ENCODE measurements around the gene GOLGA7B.

Gene GOLGA7B

GRCh38 chr10:97905276-97905675 lies 55.6 kb downstream of the GOLGA7B start:
- no peak overlapping the region for H3K18ac ChIP-seq (ENCODE audit: low read length)
- H3K14ac ChIP-seq (ENCODE audit: low read length) = no peak overlapping the region
- H4K8ac ChIP-seq (ENCODE audit: low read depth, low read length) = no peak overlapping the region
- no peak overlapping the region for H3K9ac ChIP-seq (ENCODE audit: low read depth, low read length, poor library complexity)
- H3K27ac ChIP-seq (replicated peaks; ENCODE audit: low read length) = no peak overlapping the region
- H3K36me3 ChIP-seq (replicated peaks in 1 of 2; ENCODE audit: control insufficient read depth in 2 of 2, insufficient read depth in 2 of 2, low read length in 2 of 2) = no peaks in the 10 kb centered on the region
- no peak overlapping the region for H3K23ac ChIP-seq (ENCODE audit: low read depth, low read length, poor library complexity)
- no peak overlapping the region for H3K4ac ChIP-seq (ENCODE audit: low read length)
- H3K4me1 ChIP-seq (ENCODE audit: control insufficient read depth in 2 of 2, insufficient read depth in 1 of 2, low read depth in 1 of 2, low read length in 2 of 2) = peaks cover 0 to 7% of the 10 kb centered on the region in 2 donors
- H2BK120ac ChIP-seq (ENCODE audit: low read depth, low read length) = no peak overlapping the region
- H2AFZ ChIP-seq (ENCODE audit: low read length) = no peak overlapping the region
- no CpG with 5 or more reads among the region's 8 CpGs for WGBS, 2 donors (ENCODE audit: extremely low coverage in 2 of 2, insufficient read length in 2 of 2, insufficient replicate concordance in 1 of 2)
- H3K79me1 ChIP-seq (ENCODE audit: low read depth, low read length) = no peaks in the 10 kb centered on the region
- H4K91ac ChIP-seq (ENCODE audit: low read depth, low read length, poor library complexity) = no peak overlapping the region
- H3K9me3 ChIP-seq (replicated peaks in 1 of 2; ENCODE audit: control insufficient read depth in 2 of 2, insufficient read depth in 1 of 2, low read depth in 1 of 2, low read length in 2 of 2) = no peaks in the 10 kb centered on the region
- H3K4me2 ChIP-seq (ENCODE audit: insufficient read depth, low read length, poor library complexity, severe bottlenecking) = no peak overlapping the region
- no peak overlapping the region for H2AK5ac ChIP-seq (ENCODE audit: low read depth, low read length)
- no peak overlapping the region for H2BK12ac ChIP-seq (ENCODE audit: low read length)
- no peak overlapping the region for H3K4me3 ChIP-seq (ENCODE audit: low read length in 2 of 2)
- H2BK5ac ChIP-seq (ENCODE audit: low read length) = no peak overlapping the region
- DNase-seq (ENCODE audit: low spot score) = no peak
- H2BK15ac ChIP-seq (ENCODE audit: low read length) = no peak overlapping the region
- H3K27me3 ChIP-seq (ENCODE audit: control insufficient read depth in 3 of 3, insufficient read depth in 3 of 3, low read depth in 1 of 3, low read length in 3 of 3) = peaks cover 0 to 66% (median 0%) of the 10 kb centered on the region in 3 experiments

GRCh38 chr10:97907211-97907610 lies 57.6 kb downstream of the GOLGA7B start:
- Histone ChIP-seq H2AK5ac (ENCODE audit: low read depth, low read length) (no peak overlapping the region), H3K36me3 (replicated peaks in 1 of 2; ENCODE audit: control insufficient read depth in 2 of 2, insufficient read depth in 2 of 2, low read length in 2 of 2) (no peaks in the 10 kb centered on the region), H3K14ac (ENCODE audit: low read length) (no peak overlapping the region), H2BK5ac (ENCODE audit: low read length) (no peak overlapping the region), H4K8ac (ENCODE audit: low read depth, low read length) (no peak overlapping the region), H3K4me3 (ENCODE audit: low read length in 2 of 2) (no peak overlapping the region), H3K4ac (ENCODE audit: low read length) (no peak overlapping the region), H3K4me1 (ENCODE audit: control insufficient read depth in 2 of 2, insufficient read depth in 1 of 2, low read depth in 1 of 2, low read length in 2 of 2) (peaks cover 0 to 7% of the 10 kb centered on the region in 2 donors), H3K27me3 (ENCODE audit: control insufficient read depth in 3 of 3, insufficient read depth in 3 of 3, low read depth in 1 of 3, low read length in 3 of 3) (peaks cover 0 to 64% (median 0%) of the 10 kb centered on the region in 3 experiments), H3K9ac (ENCODE audit: low read depth, low read length, poor library complexity) (no peak overlapping the region), H3K79me1 (ENCODE audit: low read depth, low read length) (no peaks in the 10 kb centered on the region), H3K9me3 (replicated peaks in 1 of 2; ENCODE audit: control insufficient read depth in 2 of 2, insufficient read depth in 1 of 2, low read depth in 1 of 2, low read length in 2 of 2) (no peaks in the 10 kb centered on the region), H3K23ac (ENCODE audit: low read depth, low read length, poor library complexity) (no peak overlapping the region), H2BK120ac (ENCODE audit: low read depth, low read length) (no peak overlapping the region), H4K91ac (ENCODE audit: low read depth, low read length, poor library complexity) (no peak overlapping the region), H3K27ac (replicated peaks; ENCODE audit: low read length) (no peak overlapping the region), H2BK15ac (ENCODE audit: low read length) (no peak overlapping the region), H2BK12ac (ENCODE audit: low read length) (no peak overlapping the region), H3K4me2 (ENCODE audit: insufficient read depth, low read length, poor library complexity, severe bottlenecking) (no peak overlapping the region), H2AFZ (ENCODE audit: low read length) (no peak overlapping the region), H3K18ac (ENCODE audit: low read length) (no peak overlapping the region)
- no CpG with 5 or more reads among the region's 6 CpGs for WGBS, 2 donors (ENCODE audit: extremely low coverage in 2 of 2, insufficient read length in 2 of 2, insufficient replicate concordance in 1 of 2)
- DNase-seq (ENCODE audit: low spot score) = no peak

GRCh38 chr10:97907830-97908229 lies 58.2 kb downstream of the GOLGA7B start:
- no peak overlapping the region for H2AFZ ChIP-seq (ENCODE audit: low read length)
- peaks cover 0 to 68% (median 0%) of the 10 kb centered on the region in 3 experiments for H3K27me3 ChIP-seq (ENCODE audit: control insufficient read depth in 3 of 3, insufficient read depth in 3 of 3, low read depth in 1 of 3, low read length in 3 of 3)
- H3K79me1 ChIP-seq (ENCODE audit: low read depth, low read length) = no peaks in the 10 kb centered on the region
- H2BK12ac ChIP-seq (ENCODE audit: low read length) = no peak overlapping the region
- H2BK120ac ChIP-seq (ENCODE audit: low read depth, low read length) = no peak overlapping the region
- H3K27ac ChIP-seq (replicated peaks; ENCODE audit: low read length) = no peak overlapping the region
- no peak overlapping the region for H2BK5ac ChIP-seq (ENCODE audit: low read length)
- H3K36me3 ChIP-seq (replicated peaks in 1 of 2; ENCODE audit: control insufficient read depth in 2 of 2, insufficient read depth in 2 of 2, low read length in 2 of 2) = no peaks in the 10 kb centered on the region
- H3K4me1 ChIP-seq (ENCODE audit: control insufficient read depth in 2 of 2, insufficient read depth in 1 of 2, low read depth in 1 of 2, low read length in 2 of 2) = peaks cover 0 to 7% of the 10 kb centered on the region in 2 donors
- no peaks in the 10 kb centered on the region for H3K9me3 ChIP-seq (replicated peaks in 1 of 2; ENCODE audit: control insufficient read depth in 2 of 2, insufficient read depth in 1 of 2, low read depth in 1 of 2, low read length in 2 of 2)
- H3K4me2 ChIP-seq (ENCODE audit: insufficient read depth, low read length, poor library complexity, severe bottlenecking) = no peak overlapping the region
- no peak overlapping the region for H3K4ac ChIP-seq (ENCODE audit: low read length)
- no peak for DNase-seq (ENCODE audit: low spot score)
- H2BK15ac ChIP-seq (ENCODE audit: low read length) = no peak overlapping the region
- H3K18ac ChIP-seq (ENCODE audit: low read length) = peak overlapping the region; percentile 41
- peak overlapping the region; percentile 38 for H3K23ac ChIP-seq (ENCODE audit: low read depth, low read length, poor library complexity)
- WGBS, 2 donors (ENCODE audit: extremely low coverage in 2 of 2, insufficient read length in 2 of 2, insufficient replicate concordance in 1 of 2) = no CpG with 5 or more reads among the region's 12 CpGs
- H2AK5ac ChIP-seq (ENCODE audit: low read depth, low read length) = no peak overlapping the region
- H4K8ac ChIP-seq (ENCODE audit: low read depth, low read length) = no peak overlapping the region
- no peak overlapping the region for H3K14ac ChIP-seq (ENCODE audit: low read length)
- H3K4me3 ChIP-seq (ENCODE audit: low read length in 2 of 2) = no peak overlapping the region
- no peak overlapping the region for H3K9ac ChIP-seq (ENCODE audit: low read depth, low read length, poor library complexity)
- H4K91ac ChIP-seq (ENCODE audit: low read depth, low read length, poor library complexity) = no peak overlapping the region

- Histone ChIP-seq H3K9me3 (replicated peaks in 1 of 2; ENCODE audit: control insufficient read depth in 2 of 2, insufficient read depth in 1 of 2, low read depth in 1 of 2, low read length in 2 of 2) (no peaks in the 10 kb centered on the region), H3K23ac (ENCODE audit: low read depth, low read length, poor library complexity) (no peak overlapping the region), H3K27me3 (ENCODE audit: control insufficient read depth in 3 of 3, insufficient read depth in 3 of 3, low read depth in 1 of 3, low read length in 3 of 3) (peaks cover 0 to 59% (median 0%) of the 10 kb centered on the region in 3 experiments), H2BK12ac (ENCODE audit: low read length) (no peak overlapping the region), H3K9ac (ENCODE audit: low read depth, low read length, poor library complexity) (no peak overlapping the region), H3K18ac (ENCODE audit: low read length) (no peak overlapping the region), H3K4me1 (ENCODE audit: control insufficient read depth in 2 of 2, insufficient read depth in 1 of 2, low read depth in 1 of 2, low read length in 2 of 2) (no peaks in the 10 kb centered on the region), H3K4me3 (ENCODE audit: low read length in 2 of 2) (no peak overlapping the region), H2AK5ac (ENCODE audit: low read depth, low read length) (no peak overlapping the region), H3K79me1 (ENCODE audit: low read depth, low read length) (no peaks in the 10 kb centered on the region), H2BK15ac (ENCODE audit: low read length) (no peak overlapping the region), H3K27ac (replicated peaks; ENCODE audit: low read length) (no peak overlapping the region), H3K4ac (ENCODE audit: low read length) (no peak overlapping the region), H3K14ac (ENCODE audit: low read length) (no peak overlapping the region), H2BK120ac (ENCODE audit: low read depth, low read length) (no peak overlapping the region), H2AFZ (ENCODE audit: low read length) (no peak overlapping the region), H4K8ac (ENCODE audit: low read depth, low read length) (no peak overlapping the region), H3K36me3 (replicated peaks in 1 of 2; ENCODE audit: control insufficient read depth in 2 of 2, insufficient read depth in 2 of 2, low read length in 2 of 2) (no peaks in the 10 kb centered on the region), H4K91ac (ENCODE audit: low read depth, low read length, poor library complexity) (no peak overlapping the region), H2BK5ac (ENCODE audit: low read length) (no peak overlapping the region), H3K4me2 (ENCODE audit: insufficient read depth, low read length, poor library complexity, severe bottlenecking) (no peak overlapping the region)
- no peak for DNase-seq (ENCODE audit: low spot score)
- WGBS, 2 donors (ENCODE audit: extremely low coverage in 2 of 2, insufficient read length in 2 of 2, insufficient replicate concordance in 1 of 2) = no CpG with 5 or more reads among the region's 4 CpGs
Measured at GRCh38 chr10:97910661-97911060, 61.0 kb downstream of the GOLGA7B start.

Data from neuronal stem cell (in vitro differentiated cells).